Progenitor cell of endocrine pancreas (in vitro differentiated cells): ENCODE results near the gene TXNDC11. TPM values are rescaled to one million over a fixed set of nuclear protein-coding genes. Genes with fewer than 3 reads are reported as not detected.

Experiments used
- DNase-seq: peaks from one replicate; pipeline ENCODE4 v3.0.0; 2021; ENCODE audit warnings: low spot score; ENCODE audit not compliant: unreplicated experiment
- H3K27ac Mint-ChIP-seq: 2 replicates; pipeline ENCODE4 v1.8.0; 2021; ENCODE audit warnings: mild to moderate bottlenecking, moderate library complexity, mixed read lengths
- H3K27me3 Mint-ChIP-seq: 2 replicates; pipeline ENCODE4 v1.8.0; 2021; ENCODE audit warnings: mixed read lengths
- H3K36me3 Mint-ChIP-seq: 2 replicates; pipeline ENCODE4 v1.8.0; 2022; ENCODE audit warnings: mixed read lengths; ENCODE audit not compliant: insufficient read depth
- H3K4me1 Mint-ChIP-seq: 2 replicates; pipeline ENCODE4 v1.8.0; 2021; ENCODE audit warnings: low read depth, mixed read lengths
- H3K4me3 Mint-ChIP-seq: 2 replicates; pipeline ENCODE4 v1.8.0; 2021; ENCODE audit warnings: low read depth, mild to moderate bottlenecking, moderate library complexity, mixed read lengths
- H3K9me3 Mint-ChIP-seq: 2 replicates; pipeline ENCODE4 v1.8.0; 2021; ENCODE audit warnings: low read depth, mixed read lengths
- total RNA-seq: library from RNA; stranded (reverse); gene quantifications from 2 replicates; pipeline ENCODE4 v1.2.1, GENCODE V29; 2021
- TF ChIP-seq, protein P1 (sequence below): fragments of 200-600 bp; sonication (generic); IDR thresholded peaks from one replicate; pipeline ENCODE4 v1.5.0; 2021; ENCODE audit warnings: antibody characterized with exemption, mild to moderate bottlenecking; ENCODE audit not compliant: unreplicated experiment

The TXNDC11 gene
- total RNA-seq, 1 donor from 2014 or later, result 30.8 TPM

GRCh38 chr16:11666103-11667055, 76.3 kb downstream of the TXNDC11 start:
- Mint-ChIP-seq H3K27ac (peak overlapping the region; percentile 85), H3K9me3 (no peaks in the 10 kb centered on the region), H3K4me1 (peaks cover 13% of the 10 kb centered on the region), H3K27me3 (peaks cover 16% of the 10 kb centered on the region), H3K4me3 (peak overlapping the region; percentile 61), H3K36me3 (no peaks in the 10 kb centered on the region)
- TF ChIP-seq, protein P1, sequence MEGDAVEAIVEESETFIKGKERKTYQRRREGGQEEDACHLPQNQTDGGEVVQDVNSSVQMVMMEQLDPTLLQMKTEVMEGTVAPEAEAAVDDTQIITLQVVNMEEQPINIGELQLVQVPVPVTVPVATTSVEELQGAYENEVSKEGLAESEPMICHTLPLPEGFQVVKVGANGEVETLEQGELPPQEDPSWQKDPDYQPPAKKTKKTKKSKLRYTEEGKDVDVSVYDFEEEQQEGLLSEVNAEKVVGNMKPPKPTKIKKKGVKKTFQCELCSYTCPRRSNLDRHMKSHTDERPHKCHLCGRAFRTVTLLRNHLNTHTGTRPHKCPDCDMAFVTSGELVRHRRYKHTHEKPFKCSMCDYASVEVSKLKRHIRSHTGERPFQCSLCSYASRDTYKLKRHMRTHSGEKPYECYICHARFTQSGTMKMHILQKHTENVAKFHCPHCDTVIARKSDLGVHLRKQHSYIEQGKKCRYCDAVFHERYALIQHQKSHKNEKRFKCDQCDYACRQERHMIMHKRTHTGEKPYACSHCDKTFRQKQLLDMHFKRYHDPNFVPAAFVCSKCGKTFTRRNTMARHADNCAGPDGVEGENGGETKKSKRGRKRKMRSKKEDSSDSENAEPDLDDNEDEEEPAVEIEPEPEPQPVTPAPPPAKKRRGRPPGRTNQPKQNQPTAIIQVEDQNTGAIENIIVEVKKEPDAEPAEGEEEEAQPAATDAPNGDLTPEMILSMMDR, result no peak
- no peak for DNase-seq

- H3K36me3 Mint-ChIP-seq, result no peaks in the 10 kb centered on the region
- TF ChIP-seq, protein P1, result no peak
- DNase-seq, result no peak
- no peaks in the 10 kb centered on the region for H3K9me3 Mint-ChIP-seq
- H3K27me3 Mint-ChIP-seq, result peaks cover 16% of the 10 kb centered on the region
- no peak overlapping the region for H3K27ac Mint-ChIP-seq
- no peak overlapping the region for H3K4me3 Mint-ChIP-seq
- H3K4me1 Mint-ChIP-seq, result peaks cover 3% of the 10 kb centered on the region
These were observed 77.6 kb downstream of the TXNDC11 start for GRCh38 chr16:11665071-11665491.

- H3K27me3 Mint-ChIP-seq, result peaks cover 16% of the 10 kb centered on the region
- no peak for DNase-seq
These were observed 80.1 kb downstream of the TXNDC11 start for GRCh38 chr16:11662582-11662981.

DNA sequence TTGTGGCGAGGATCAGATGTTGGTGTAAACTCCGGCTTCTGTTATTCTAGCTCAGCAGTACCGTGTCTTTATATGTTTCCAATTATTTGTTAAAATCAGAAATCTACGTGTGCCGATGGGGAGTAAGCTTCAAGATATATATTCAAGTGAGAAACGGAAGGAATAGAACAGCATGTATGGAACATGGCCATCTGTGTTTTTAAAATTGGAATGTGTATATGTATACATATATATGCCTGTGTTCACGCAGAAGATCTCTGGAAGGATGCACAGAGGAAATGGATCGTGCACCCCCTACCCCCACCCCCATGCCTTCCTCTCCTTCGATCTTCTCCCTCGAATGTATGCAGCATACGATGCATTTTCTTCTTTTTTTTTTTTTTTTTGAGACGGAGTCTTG, 82.1 kb downstream of the TXNDC11 start:
- no peak overlapping the region for H3K27ac Mint-ChIP-seq
- TF ChIP-seq, protein P1, result no peak
- no peaks in the 10 kb centered on the region for H3K9me3 Mint-ChIP-seq
- DNase-seq, result no peak
- peaks cover 5% of the 10 kb centered on the region for H3K27me3 Mint-ChIP-seq
- no peak overlapping the region for H3K4me3 Mint-ChIP-seq
- H3K4me1 Mint-ChIP-seq, result no peaks in the 10 kb centered on the region
- no peaks in the 10 kb centered on the region for H3K36me3 Mint-ChIP-seq

More at GRCh38 chr16:11662582-11662981, 80.1 kb downstream of the TXNDC11 start:
- Mint-ChIP-seq H3K9me3 (no peaks in the 10 kb centered on the region), H3K4me1 (no peaks in the 10 kb centered on the region), H3K4me3 (no peak overlapping the region), H3K36me3 (no peaks in the 10 kb centered on the region), H3K27ac (no peak overlapping the region)
- TF ChIP-seq, protein P1, result no peak

- H3K4me1 Mint-ChIP-seq, result no peaks in the 10 kb centered on the region
- peaks cover 2% of the 10 kb centered on the region for H3K27me3 Mint-ChIP-seq
- TF ChIP-seq, protein P1, result no peak
- no peaks in the 10 kb centered on the region for H3K9me3 Mint-ChIP-seq
- no peak overlapping the region for H3K27ac Mint-ChIP-seq
- DNase-seq, result no peak
- no peaks in the 10 kb centered on the region for H3K36me3 Mint-ChIP-seq
- H3K4me3 Mint-ChIP-seq, result no peak overlapping the region
These were observed 83.6 kb downstream of the TXNDC11 start for GRCh38 chr16:11658896-11659708.
